ENCODE results near the gene CAPN14.

- no peak for TF ChIP-seq CTCF (IDR thresholded peaks at IDR 0.05)
- no peak for TF ChIP-seq POLR2AphosphoS5 (IDR thresholded peaks at IDR 0.05)
- no peak for TF ChIP-seq POLR2A (IDR thresholded peaks at IDR 0.05)
Measured at GRCh38 chr2:31137211-31138036, 79.9 kb downstream of the CAPN14 start.
